ENCODE results near the gene KLHL42.

KLHL42 gene

GRCh38 chr12:27780612-27781408 is 777 bp downstream of the KLHL42 start:
- TF ChIP-seq CTCF (IDR thresholded peaks at IDR 0.05; ENCODE audit: low read depth, low read length, missing control alignments), result no peak
- H3K4me3 ChIP-seq (ENCODE audit: low read depth, low read length), result peak overlapping the region; percentile 73
- no peak for DNase-seq (ENCODE audit: low read depth)

- peak overlapping the region; percentile 16; the same call in 1 of the 2 replicates for H3K4me3 ChIP-seq (ENCODE audit: low read depth, low read length)
- TF ChIP-seq CTCF (IDR thresholded peaks at IDR 0.05; ENCODE audit: low read depth, low read length, missing control alignments), result no peak
- DNase-seq (ENCODE audit: low read depth), result no peak
Measured at GRCh38 chr12:27781680-27782079, 1.6 kb downstream of the KLHL42 start.

GRCh38 chr12:27782481-27782880 is 2.4 kb downstream of the KLHL42 start:
- DNase-seq (ENCODE audit: low read depth), result no peak
- no peak overlapping the region for H3K4me3 ChIP-seq (ENCODE audit: low read depth, low read length)
- no peak for TF ChIP-seq CTCF (IDR thresholded peaks at IDR 0.05; ENCODE audit: low read depth, low read length, missing control alignments)

GRCh38 chr12:27785882-27786570 is 6.0 kb downstream of the KLHL42 start:
- TF ChIP-seq CTCF (IDR thresholded peaks at IDR 0.05; ENCODE audit: low read depth, low read length, missing control alignments), result no peak
- no peak overlapping the region for H3K4me3 ChIP-seq (ENCODE audit: low read depth, low read length)
- DNase-seq (ENCODE audit: low read depth), result no peak

- no peak overlapping the region for H3K4me3 ChIP-seq (ENCODE audit: low read depth, low read length)
- no peak for DNase-seq (ENCODE audit: low read depth)
- TF ChIP-seq CTCF (IDR thresholded peaks at IDR 0.05; ENCODE audit: low read depth, low read length, missing control alignments), result no peak
Measured at GRCh38 chr12:27787559-27787958, 7.5 kb downstream of the KLHL42 start.

- no peak for TF ChIP-seq CTCF (IDR thresholded peaks at IDR 0.05; ENCODE audit: low read depth, low read length, missing control alignments)
- no peak overlapping the region for H3K4me3 ChIP-seq (ENCODE audit: low read depth, low read length)
- DNase-seq (ENCODE audit: low read depth), result no peak
Measured at GRCh38 chr12:27790179-27790578, 10.1 kb downstream of the KLHL42 start.
